Tibial nerve (tissue), 4 donors: ENCODE data around the gene PRKAR1B. TPM values are rescaled to one million over a fixed set of nuclear protein-coding genes. Genes with fewer than 3 reads are reported as not detected.

ENCODE experiments used
- DNase-seq, 2 donors: peaks; one replicate each; pipeline ENCODE4 v3.0.0-alpha.2; 2019; ENCODE audit warnings: low spot score in 2 of 2
- H3K27ac ChIP-seq, 4 donors: fragments of 200-600 bp; sonication (generic) in 3 of 4; one replicate each; pipeline ENCODE4 v1.5.1; 2017 to 2019; ENCODE audit warnings: mild to moderate bottlenecking in 1 of 4
- H3K27me3 ChIP-seq, 2 donors: fragments of 200-600 bp; sonication (generic) in 1 of 2; one replicate each; pipeline versions ENCODE4 v1.5.1 to v1.6.0; 2017 to 2019
- H3K36me3 ChIP-seq, 3 donors: fragments of 200-600 bp; sonication (generic); one replicate each; pipeline ENCODE4 v1.5.1; 2018 to 2019
- H3K4me1 ChIP-seq, 4 donors: fragments of 200-600 bp; sonication (generic) in 3 of 4; one replicate each; pipeline ENCODE4 v1.5.1; 2017 to 2019
- H3K4me3 ChIP-seq, 4 donors: fragments of 200-600 bp; sonication (generic) in 3 of 4; one replicate each; pipeline ENCODE4 v1.5.1; 2017 to 2019; ENCODE audit warnings: mild to moderate bottlenecking in 1 of 4, moderate library complexity in 1 of 4
- H3K9me3 ChIP-seq, 4 donors: fragments of 200-600 bp; sonication (generic) in 3 of 4; one replicate each; pipeline ENCODE4 v1.5.1; 2017 to 2019
- CTCF ChIP-seq, 5 experiments: fragments of 200-600 bp in 3 of 5; fragments of 450-650 bp in 2 of 5; sonication (generic) in 3 of 5; IDR thresholded peaks; one replicate each; pipeline ENCODE4 v1.5.1; 2016 to 2019; ENCODE audit warnings: antibody characterized with exemption in 5 of 5, mild to moderate bottlenecking in 3 of 5, moderate library complexity in 2 of 5
- EP300 ChIP-seq, 2 donors: sonication (generic); formaldehyde crosslinking; IDR thresholded peaks; one replicate each; pipeline ENCODE4 v1.6.1; 2017; ENCODE audit warnings: antibody characterized with exemption in 2 of 2, mild to moderate bottlenecking in 1 of 2
- POLR2A ChIP-seq, 2 donors: fragments of 450-650 bp; IDR thresholded peaks; one replicate each; pipeline ENCODE4 v1.6.1; 2017; ENCODE audit warnings: antibody characterized with exemption in 2 of 2, mild to moderate bottlenecking in 2 of 2, moderate library complexity in 2 of 2
- WGBS, 2 donors: methylation state at CpG; one replicate each; pipeline ENCODE4 v1.1.5; 2018; 5-methylcytosine and 5-hydroxymethylcytosine counted together
- total RNA-seq, 4 donors: library from RNA; depleted of rRNA; stranded (reverse); fragments of >200 nt; gene quantifications; one replicate each; pipeline ENCODE4 v1.1.0, GENCODE V29; 2016

The PRKAR1B gene
- total RNA-seq, 4 donors from 2014 or later = 2.7 to 12.3 (median 4.8) TPM

- WGBS, 2 donors = 92 to 94% methylated on average over 9 of the region's 9 CpGs
- no peak for DNase-seq
These were observed 3.5 kb downstream of the PRKAR1B start for GRCh38 chr7:723541-723940.

GRCh38 chr7:721619-722248, 5.3 kb downstream of the PRKAR1B start:
- DNase-seq = no peak
- Histone ChIP-seq H3K4me3 (no peak overlapping the region), H3K9me3 (peaks cover 0 to 19% (median 2%) of the 10 kb centered on the region in 4 donors), H3K36me3 (no peaks in the 10 kb centered on the region), H3K4me1 (peaks cover 0 to 9% (median 3%) of the 10 kb centered on the region in 4 donors), H3K27ac (no peak overlapping the region), H3K27me3 (no peaks in the 10 kb centered on the region)
- TF ChIP-seq EP300 (IDR thresholded peaks at IDR 0.05) (no peak), CTCF (IDR thresholded peaks at IDR 0.05) (no peak)
- 98 to 100% methylated on average over 5 of the region's 5 CpGs for WGBS, 2 donors

More at GRCh38 chr7:723541-723940, 3.5 kb downstream of the PRKAR1B start:
- H3K27me3 ChIP-seq = no peaks in the 10 kb centered on the region
- peaks cover 0 to 23% (median 12%) of the 10 kb centered on the region in 4 donors for H3K4me1 ChIP-seq
- no peak overlapping the region for H3K27ac ChIP-seq
- peaks cover 0 to 1% (median 0%) of the 10 kb centered on the region in 3 donors for H3K36me3 ChIP-seq
- no peak overlapping the region for H3K4me3 ChIP-seq
- TF ChIP-seq EP300 (IDR thresholded peaks at IDR 0.05) = no peak
- no peak for TF ChIP-seq CTCF (IDR thresholded peaks at IDR 0.05)
- TF ChIP-seq POLR2A (IDR thresholded peaks at IDR 0.05) = no peak
- peaks cover 0 to 15% (median 2%) of the 10 kb centered on the region in 4 donors for H3K9me3 ChIP-seq

GRCh38 chr7:716636-717035, 10.4 kb downstream of the PRKAR1B start:
- Histone ChIP-seq H3K27ac (no peak overlapping the region), H3K4me1 (peaks cover 0 to 8% (median 1%) of the 10 kb centered on the region in 4 donors), H3K27me3 (peaks cover 0 to 13% of the 10 kb centered on the region in 2 donors), H3K4me3 (no peak overlapping the region), H3K36me3 (no peaks in the 10 kb centered on the region), H3K9me3 (peaks cover 0 to 16% (median 1%) of the 10 kb centered on the region in 4 donors)
- TF ChIP-seq POLR2A (IDR thresholded peaks at IDR 0.05) = no peak
- TF ChIP-seq EP300 (IDR thresholded peaks at IDR 0.05) = no peak
- TF ChIP-seq CTCF (IDR thresholded peaks at IDR 0.05) = no peak
- 61 to 71% methylated on average over 11 of the region's 11 CpGs for WGBS, 2 donors
- no peak for DNase-seq

DNA sequence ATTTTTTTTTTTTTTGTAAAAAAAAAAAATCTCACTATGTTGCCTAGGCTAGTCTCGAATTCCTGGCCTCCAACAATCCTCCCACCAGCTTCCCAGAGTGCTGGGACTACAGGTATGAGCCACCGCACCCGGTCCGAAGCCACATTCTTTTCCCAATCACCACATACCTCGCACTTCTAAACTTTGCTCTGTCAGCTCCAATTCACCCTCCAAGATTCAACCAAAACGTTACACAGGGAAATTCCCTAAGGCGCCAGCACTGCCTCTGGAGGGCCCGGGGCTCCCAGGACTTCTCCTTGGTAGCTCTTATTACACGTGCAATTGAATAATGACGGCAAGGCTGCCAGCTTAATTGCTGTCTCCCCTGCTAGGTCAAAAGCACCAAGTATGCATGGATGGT, 10.9 kb downstream of the PRKAR1B start:
- WGBS, 2 donors = 56 to 58% methylated on average over 10 of the region's 10 CpGs
- peaks cover 0 to 11% (median 2%) of the 10 kb centered on the region in 4 donors for H3K4me1 ChIP-seq

More for the DNA sequence above, 10.9 kb downstream of the PRKAR1B start:
- DNase-seq = no peak
- H3K27me3 ChIP-seq = peaks cover 0 to 17% of the 10 kb centered on the region in 2 donors
- H3K4me3 ChIP-seq = no peak overlapping the region
- H3K9me3 ChIP-seq = peaks cover 0 to 12% (median 0%) of the 10 kb centered on the region in 4 donors
- H3K27ac ChIP-seq = no peak overlapping the region
- no peak for TF ChIP-seq EP300 (IDR thresholded peaks at IDR 0.05)
- no peak for TF ChIP-seq POLR2A (IDR thresholded peaks at IDR 0.05)
- no peak for TF ChIP-seq CTCF (IDR thresholded peaks at IDR 0.05)
- no peaks in the 10 kb centered on the region for H3K36me3 ChIP-seq
